K562 (cell line): ENCODE data around the gene UHRF1. TPM values are rescaled to one million over a fixed set of nuclear protein-coding genes. Genes with fewer than 3 reads are reported as not detected.
"Not testable (repeated sequence)": the region's sequence is repeated elsewhere in the genome, so short reads cannot be mapped to it uniquely, and the experiment has no call there.

Source experiments
- ATAC-seq: fragments of 200-7000 bp; cut with Tn5 transposase; 3 replicates; pipeline ENCODE4 v1.9.1; 2020; ENCODE audit warnings: moderate library complexity
- BruUV-seq: library from RNA; stranded (reverse); fragments of 400-500 nt; replicated peaks from 2 replicates; lab custom pipeline; 2021; lab: Mats Ljungman, UMichigan
- CTCF ChIA-PET: fragments of 300-600 bp; formaldehyde crosslinking; extraction: SDS; loops from one replicate; lab custom pipeline; 2021; ENCODE audit warnings: low intra/inter-chr PET ratio; lab: Yijun Ruan, JAX
- POLR2A ChIA-PET: fragments of 300-600, 350-650 bp; sonication (Branson Sonifier 250); formaldehyde crosslinking; extraction: SDS; loops from one replicate; lab custom pipeline; 2021; ENCODE audit warnings: antibody characterized with exemption, inconsistent platforms; lab: Yijun Ruan, JAX
- DNase-seq, 4 experiments: peaks; one replicate each; pipeline versions ENCODE4 v3.0.0 to v3.0.0-alpha.2; 2011 to 2018; ENCODE audit warnings: low spot score in 3 of 4, mixed read lengths in 3 of 4; ENCODE audit errors: extremely low read depth in 1 of 4
- FAIRE-seq: peaks from 2 replicates; lab custom pipeline; 2011; peaks lifted over from hg19 to GRCh38; lab: Jason Lieb, UNC
- H2AFZ ChIP-seq: 2 replicates; pipeline ENCODE4 v1.6.0; 2011; ENCODE audit warnings: low read depth, low read length, control low read depth, inconsistent platforms
- H3K27ac ChIP-seq: fragments of 200-600 bp; 3 replicates; pipeline ENCODE4 v1.8.0; 2011; ENCODE audit warnings: low read depth, mild to moderate bottlenecking, control low read depth, inconsistent platforms, low read length, moderate library complexity, mixed read lengths; ENCODE audit errors: extremely low read depth
- H3K27me3 ChIP-seq, 2 experiments: fragments of 300-600 bp in 1 of 2; 2 replicates in 1 of 2; 3 replicates in 1 of 2; pipeline versions ENCODE4 v1.6.0 to v1.8.0; 2011; ENCODE audit warnings: inconsistent platforms in 2 of 2, low read length in 2 of 2, mild to moderate bottlenecking in 1 of 2, mixed read lengths in 1 of 2, moderate library complexity in 1 of 2; ENCODE audit not compliant: control insufficient read depth in 2 of 2, insufficient read depth in 2 of 2
- H3K36me3 ChIP-seq: fragments of 300-600 bp; 3 replicates; pipeline ENCODE4 v1.8.0; 2011; ENCODE audit warnings: mild to moderate bottlenecking, low read length, inconsistent platforms; ENCODE audit not compliant: control insufficient read depth, insufficient read depth
- H3K4me1 ChIP-seq, 2 experiments: fragments of 200-600 bp in 1 of 2; replicated peaks in 1 of 2; 2 replicates in 1 of 2; 3 replicates in 1 of 2; pipeline versions ENCODE4 v1.5.1 to v1.8.0; 2011; ENCODE audit warnings: inconsistent platforms in 2 of 2, low read length in 2 of 2, mild to moderate bottlenecking in 1 of 2, mixed read lengths in 1 of 2, moderate library complexity in 1 of 2; ENCODE audit not compliant: control insufficient read depth in 2 of 2, insufficient read depth in 2 of 2
- H3K4me2 ChIP-seq: 2 replicates; pipeline ENCODE4 v1.6.1; 2011; ENCODE audit warnings: low read length, control low read depth, inconsistent platforms, mixed read lengths; ENCODE audit not compliant: insufficient read depth
- H3K4me3 ChIP-seq: fragments of 200-600 bp; sonication (generic), shearing (Covaris generic); 2 replicates; pipeline ENCODE4 v1.5.1; 2016; ENCODE audit warnings: control low read depth, inconsistent platforms
- H3K79me2 ChIP-seq: fragments of 200-600 bp; 3 replicates; pipeline ENCODE4 v1.8.0; 2011; ENCODE audit warnings: low read length, inconsistent platforms; ENCODE audit not compliant: control insufficient read depth, insufficient read depth
- H3K9ac ChIP-seq, 2 experiments: 2 replicates each; pipeline versions ENCODE4 v1.6.0 to v1.6.1; 2011; ENCODE audit warnings: low read depth in 2 of 2, low read length in 2 of 2, control low read depth in 1 of 2, inconsistent platforms in 1 of 2, mild to moderate bottlenecking in 1 of 2, mixed read lengths in 1 of 2; ENCODE audit not compliant: insufficient read depth in 1 of 2
- H3K9me1 ChIP-seq: one replicate; pipeline ENCODE4 v1.6.0; 2011; ENCODE audit warnings: inconsistent platforms, mild to moderate bottlenecking, low read length, moderate library complexity; ENCODE audit not compliant: control insufficient read depth, insufficient read depth
- H3K9me3 ChIP-seq: replicated peaks from 2 replicates; pipeline ENCODE4 v1.5.1; 2011; ENCODE audit warnings: low read depth, low read length, inconsistent platforms; ENCODE audit not compliant: control insufficient read depth, insufficient read depth
- H4K20me1 ChIP-seq: replicated peaks from 2 replicates; pipeline ENCODE4 v1.6.1; 2011; ENCODE audit warnings: low read length, inconsistent platforms, mixed read lengths; ENCODE audit not compliant: control insufficient read depth, insufficient read depth
- PHF20 ChIP-seq: fragments of 450-650 bp; IDR thresholded peaks from 2 replicates; pipeline ENCODE4 v1.6.1; 2018; ENCODE audit not compliant: partially characterized antibody
- SIRT6 ChIP-seq: IDR thresholded peaks from one replicate; pipeline ENCODE4 v1.6.1; 2012; ENCODE audit warnings: low read depth, mild to moderate bottlenecking, control low read depth, inconsistent platforms, low read length, moderate library complexity
- WGBS: fragments of 100-300 bp; shearing (Covaris generic); methylation state at CpG from one replicate; pipeline ENCODE4 v1.1.6; 2016; ENCODE audit warnings: low coverage, mixed read lengths; ENCODE audit not compliant: insufficient coverage; ENCODE audit errors: missing lambda C conversion rate; 5-methylcytosine and 5-hydroxymethylcytosine counted together
- in situ Hi-C: fragments of 300-500 bp; cut with MboI; formaldehyde crosslinking; loops from 4 replicates; pipeline ENCODE4 v1.15.0; 2018; ENCODE audit warnings: inconsistent platforms, mixed read lengths
- intact Hi-C: fragments of 100-400 bp; cut with micrococcal nuclease; formaldehyde crosslinking; loops from 2 replicates; pipeline ENCODE4 v1.14.2; 2022
- polyA plus RNA-seq, 8 experiments: library from polyadenylated mRNA; depleted of rRNA in 4 of 8; stranded (reverse) in 5 of 8; unstranded in 3 of 8; fragments of >200 nt; fragmentation: Nextera tagmentation in 2 of 8; fragmentation: Illumina TruSeq in 1 of 8; extraction: Ambion mirVana in 2 of 8; extraction: Trizol in 1 of 8; gene quantifications; 2 replicates each; pipeline versions ENCODE4 v1.2.1 to v1.2.3, GENCODE V29; 2011 to 2014; ENCODE audit warnings: inconsistent platforms in 1 of 8, missing spikeins in 1 of 8
- total RNA-seq, 7 experiments: library from RNA; depleted of rRNA in 6 of 7; stranded (reverse); fragments of >200 nt in 6 of 7; fragmentation: Illumina TruSeq in 2 of 7; extraction: Trizol in 2 of 7; gene quantifications; 2 replicates each; pipeline versions ENCODE4 v1.2.1 to v1.2.3, GENCODE V29; 2011 to 2021; ENCODE audit warnings: low replicate concordance in 1 of 7

The UHRF1 gene
- total and polyA plus RNA-seq, 9 of the 15 experiments (the other 6 are each of a cell fraction or from before 2014, with no cell fraction given) = 6.0 to 101 (median 30.9) TPM

DNA sequence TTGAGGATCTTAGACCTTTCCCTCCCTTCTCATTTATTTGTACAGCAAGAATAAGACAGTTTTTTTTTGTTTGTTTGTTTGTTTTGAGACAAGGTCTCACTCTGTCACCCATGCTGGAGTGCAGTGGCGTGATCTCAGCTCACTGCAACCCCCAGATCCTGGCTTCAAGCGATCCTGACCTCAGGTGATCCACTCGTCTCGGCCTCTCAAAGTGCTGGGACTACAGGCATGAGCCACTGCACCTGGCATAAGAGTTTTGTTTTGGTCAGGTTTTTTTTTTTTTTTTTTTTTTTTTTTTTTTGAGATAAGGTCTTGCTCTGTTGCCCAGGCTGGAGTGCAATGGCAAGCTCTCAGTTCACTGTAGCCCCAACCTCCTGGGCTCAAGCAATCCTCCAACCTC, 29.2 kb downstream of the UHRF1 start:
- H2AFZ ChIP-seq, H3K9me3 ChIP-seq, H3K27me3 ChIP-seq, H3K9me1 ChIP-seq, H3K79me2 ChIP-seq, H3K4me3 ChIP-seq, DNase-seq, H3K4me1 ChIP-seq, H3K27ac ChIP-seq, BruUV-seq, H4K20me1 ChIP-seq, ATAC-seq, in situ Hi-C loops, FAIRE-seq, H3K9ac ChIP-seq, intact Hi-C loops, H3K4me2 ChIP-seq, CTCF ChIA-PET: not testable (repeated sequence)
- WGBS = 100% methylated on average over 4 of the region's 4 CpGs
- peaks cover 83% of the 10 kb centered on the region; the same call in 2 of the 3 replicates for H3K36me3 ChIP-seq
- POLR2A ChIA-PET = interaction anchor here (0.7 to 1.4 kb wide), 3 partner anchors 9 to 30 kb away, joined by 3 read pairs; partner anchors contain the start of gene KDM4B

DNA sequence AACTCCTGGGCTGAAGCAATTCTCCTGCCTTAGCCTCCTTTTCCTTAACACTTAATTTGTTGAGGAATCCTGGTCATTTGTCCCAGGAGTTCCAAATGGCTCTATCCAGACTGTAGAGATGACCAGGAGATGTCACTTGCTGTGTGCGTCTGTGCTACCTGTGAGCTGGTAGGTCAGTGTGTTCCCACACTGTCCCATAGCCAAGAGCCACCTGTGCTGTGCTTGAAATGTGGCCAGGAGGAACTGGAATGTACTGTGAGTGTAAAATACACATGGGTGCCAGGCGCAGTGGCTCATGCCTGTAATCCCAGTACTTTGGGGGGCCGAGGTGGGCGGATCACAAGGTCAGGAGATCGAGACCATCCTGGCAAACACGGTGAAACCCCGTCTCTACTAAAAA, 30.2 kb downstream of the UHRF1 start:
- Histone ChIP-seq H3K36me3 (peaks cover 84% of the 10 kb centered on the region; the same call in 2 of the 3 replicates), H3K9me3 (no peaks in the 10 kb centered on the region), H3K4me2 (no peak overlapping the region), H3K9me1 (no peaks in the 10 kb centered on the region), H3K4me1 (peaks cover 0 to 3% of the 10 kb centered on the region in 2 experiments; a peak in 2 of 5 replicates), H3K9ac (no peak overlapping the region), H3K4me3 (no peak overlapping the region), H3K79me2 (peaks cover 3% of the 10 kb centered on the region; the same call in 2 of the 3 replicates), H4K20me1 (no peaks in the 10 kb centered on the region), H3K27ac (no peak overlapping the region), H3K27me3 (no peaks in the 10 kb centered on the region), H2AFZ (no peak overlapping the region)
- ChIA-PET POLR2A (interaction anchor here (0.5 to 1.4 kb wide), 3 partner anchors 10 to 190 kb away, joined by 3 read pairs; no protein-coding TSS in a partner anchor), CTCF (no interaction called here)
- FAIRE-seq = no peak
- no peak for DNase-seq
- intact Hi-C loops = no loop called here
- no peak for ATAC-seq
- in situ Hi-C loops = no loop called here
- 95% methylated on average over 4 of the region's 7 CpGs for WGBS
- BruUV-seq = no TSS peak
- no peak for TF ChIP-seq SIRT6
- TF ChIP-seq PHF20 = no peak

DNA sequence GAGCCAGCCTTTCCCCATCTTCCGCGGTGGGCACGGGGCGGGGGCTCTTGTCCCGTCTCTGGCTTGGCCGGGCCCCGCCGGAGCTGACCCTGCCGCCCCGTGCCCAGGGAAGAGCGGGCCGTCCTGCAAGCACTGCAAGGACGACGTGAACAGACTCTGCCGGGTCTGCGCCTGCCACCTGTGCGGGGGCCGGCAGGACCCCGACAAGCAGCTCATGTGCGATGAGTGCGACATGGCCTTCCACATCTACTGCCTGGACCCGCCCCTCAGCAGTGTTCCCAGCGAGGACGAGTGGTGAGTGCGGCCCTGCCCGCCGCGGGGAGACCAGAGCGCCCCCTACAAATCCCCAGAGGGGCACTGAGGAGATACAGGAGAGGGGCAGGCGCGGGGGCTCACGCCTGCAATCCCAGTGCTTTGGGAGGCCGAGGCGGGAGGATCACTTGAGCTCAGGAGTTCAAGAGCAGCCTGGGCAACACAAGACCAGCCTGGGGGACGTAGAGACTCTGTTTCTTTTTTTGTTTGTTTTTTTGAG, 32.4 kb downstream of the UHRF1 start:
- H3K4me2 ChIP-seq, in situ Hi-C loops, BruUV-seq, H3K27me3 ChIP-seq, ATAC-seq, CTCF ChIA-PET, H3K27ac ChIP-seq, H3K9me1 ChIP-seq, H3K79me2 ChIP-seq, H2AFZ ChIP-seq, DNase-seq, intact Hi-C loops, H3K9ac ChIP-seq, FAIRE-seq, H3K9me3 ChIP-seq, H3K4me1 ChIP-seq, H3K4me3 ChIP-seq, POLR2A ChIA-PET, H4K20me1 ChIP-seq: not testable (repeated sequence)
- 97% methylated on average over 24 of the region's 35 CpGs for WGBS
- peaks cover 84% of the 10 kb centered on the region; the same call in 2 of the 3 replicates for H3K36me3 ChIP-seq
